Kidney capillary endothelial cell (primary cell): ENCODE data around the gene DOCK7.

Source experiments
- DNase-seq: peaks from one replicate; pipeline ENCODE4 v3.0.0-alpha.2; 2018; ENCODE audit warnings: low spot score

DOCK7 gene

DNA sequence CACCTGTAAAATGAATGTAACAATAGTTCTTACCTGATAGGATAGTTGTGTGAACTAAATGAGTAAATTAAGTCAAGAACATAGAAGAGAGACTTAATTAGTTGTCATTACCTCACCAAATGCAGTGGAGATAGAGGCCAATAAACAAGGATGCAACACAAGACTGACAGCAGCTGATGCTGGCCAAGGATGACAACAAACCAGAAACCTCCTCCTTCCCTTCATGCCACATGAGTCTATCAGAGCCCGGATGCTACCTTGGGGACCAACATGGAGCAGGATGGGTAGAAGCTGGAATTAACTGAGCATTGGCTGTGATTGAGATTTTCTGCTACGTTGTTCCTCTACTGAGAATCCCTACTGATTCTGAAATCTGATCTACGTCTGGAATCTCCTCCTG, 281.6 kb downstream of the DOCK7 start:
- no peak for DNase-seq

DNA sequence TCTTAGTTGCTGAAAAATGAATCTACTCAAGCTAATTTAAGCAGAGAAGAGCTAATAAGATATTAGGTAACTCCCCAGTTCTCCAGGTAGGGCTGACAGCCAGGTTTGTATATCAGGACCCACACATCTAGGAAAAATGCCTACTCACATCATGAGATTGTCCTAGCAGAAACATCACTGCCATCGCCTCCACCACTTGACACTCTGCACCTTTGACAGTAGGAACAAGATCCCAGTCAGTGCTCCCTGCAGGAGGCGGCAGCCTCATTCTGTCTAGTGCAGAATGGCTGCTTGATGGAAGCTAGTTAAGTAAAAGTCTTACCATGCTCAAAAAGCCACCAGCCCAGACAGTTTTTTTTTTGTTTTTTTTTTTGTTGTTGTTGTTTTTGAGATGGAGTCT, 282.9 kb downstream of the DOCK7 start:
- DNase-seq: no peak
